Smooth muscle cell of the coronary artery (primary cell): ENCODE measurements around the gene KRTAP2-4. TPM values are rescaled to one million over a fixed set of nuclear protein-coding genes. Genes with fewer than 3 reads are reported as not detected.

Experiments
- total RNA-seq: library from RNA; depleted of rRNA; stranded (reverse); fragments of >200 nt; gene quantifications from 2 replicates; pipeline ENCODE4 v1.2.3, GENCODE V29; 2014; ENCODE audit warnings: low replicate concordance

Gene KRTAP2-4
- not detected in 2 replicates for total RNA-seq

GRCh38 chr17:41065829-41066624 lies at the start of gene KRTAP2-4:
Gene KRTAP2-4 (minus strand): TSS chr17:41065879. CDS start chr17:41065845, 34 bp downstream.

GRCh38 chr17:41105347-41105746 lies 39.7 kb upstream of the KRTAP2-4 start, which contains the start of gene KRTAP4-9:
Gene KRTAP4-9 (plus strand): TSS chr17:41105389. CDS start chr17:41105389, 0 bp downstream.

GRCh38 chr17:41101586-41102259 lies 36.0 kb upstream of the KRTAP2-4 start, which contains the start of gene KRTAP4-16:
Gene KRTAP4-16 (minus strand): TSS chr17:41102209. CDS start chr17:41102209, 0 bp downstream.

GRCh38 chr17:41098042-41098441 lies 32.4 kb upstream of the KRTAP2-4 start, which contains the start of gene KRTAP4-8:
Gene KRTAP4-8 (minus strand): TSS chr17:41098142. CDS start chr17:41098084, 58 bp downstream.

GRCh38 chr17:41084100-41084856 lies 18.6 kb upstream of the KRTAP2-4 start, which contains the start of gene KRTAP4-7:
Gene KRTAP4-7 (plus strand): TSS chr17:41084150. CDS start chr17:41084207, 57 bp downstream.

GRCh38 chr17:41060052-41060604 lies 5.6 kb downstream of the KRTAP2-4 start, which contains the start of gene KRTAP2-3:
Gene KRTAP2-3 (minus strand): TSS chr17:41060114. CDS start chr17:41060050, 64 bp downstream.

GRCh38 chr17:41055130-41055529 lies 10.5 kb downstream of the KRTAP2-4 start, which contains the start of gene KRTAP2-2:
Gene KRTAP2-2 (minus strand): TSS chr17:41055230. CDS start chr17:41055211, 19 bp downstream.

GRCh38 chr17:41046735-41047465 lies 18.8 kb downstream of the KRTAP2-4 start, which contains the start of gene KRTAP2-1:
Gene KRTAP2-1 (minus strand): TSS chr17:41047316. CDS start chr17:41047267, 49 bp downstream.

GRCh38 chr17:41040783-41041571 lies 24.7 kb downstream of the KRTAP2-4 start, which contains the start of gene KRTAP1-1:
Gene KRTAP1-1 (minus strand): TSS chr17:41041450. CDS start chr17:41041397, 53 bp downstream.

GRCh38 chr17:41034346-41034935 lies 31.2 kb downstream of the KRTAP2-4 start, which contains the start of gene KRTAP1-3:
Gene KRTAP1-3 (minus strand): TSS chr17:41034874. CDS start chr17:41034821, 53 bp downstream.

GRCh38 chr17:41029633-41030245 lies 35.9 kb downstream of the KRTAP2-4 start, which contains the start of gene KRTAP1-4:
Gene KRTAP1-4 (minus strand): TSS chr17:41030195. CDS start chr17:41030078, 117 bp downstream.

GRCh38 chr17:41026715-41027471 lies 38.8 kb downstream of the KRTAP2-4 start, which contains the start of gene KRTAP1-5:
Gene KRTAP1-5 (minus strand): TSS chr17:41027208. CDS start chr17:41027155, 53 bp downstream.

Other genes starting within 250 kb of the KRTAP2-4 start
- 1.6 and 4.7 TPM in 2 replicates for gene KRT10, start 243.3 kb downstream of the KRTAP2-4 start, total RNA-seq
- under 0.01 TPM in 1 of 2 replicates, not detected in the other for gene KRT12, start 198.7 kb downstream of the KRTAP2-4 start, total RNA-seq
- gene KRT20, start 180.6 kb downstream of the KRTAP2-4 start, total RNA-seq = not detected in 2 replicates
- gene KRT23, start 128.2 kb downstream of the KRTAP2-4 start, total RNA-seq = not detected in 2 replicates
- gene KRT39, start 98.9 kb downstream of the KRTAP2-4 start, total RNA-seq = 0.12 TPM in 1 of 2 replicates, not detected in the other
- gene KRT40, start 81.6 kb downstream of the KRTAP2-4 start, total RNA-seq = not detected in 2 replicates
- not detected in 2 replicates for gene KRTAP3-3, start 71.7 kb downstream of the KRTAP2-4 start, total RNA-seq
- gene KRTAP3-2, start 66.0 kb downstream of the KRTAP2-4 start, total RNA-seq = not detected in 2 replicates
- not detected in 2 replicates for gene KRTAP3-1, start 56.8 kb downstream of the KRTAP2-4 start, total RNA-seq
- gene KRTAP1-5, start 38.7 kb downstream of the KRTAP2-4 start, total RNA-seq = not detected in 2 replicates
- gene KRTAP1-4, start 35.7 kb downstream of the KRTAP2-4 start, total RNA-seq = not detected in 2 replicates
- not detected in 2 replicates for gene KRTAP1-3, start 31.0 kb downstream of the KRTAP2-4 start, total RNA-seq
- not detected in 2 replicates for gene KRTAP1-1, start 24.4 kb downstream of the KRTAP2-4 start, total RNA-seq
- gene KRTAP2-1, start 18.6 kb downstream of the KRTAP2-4 start, total RNA-seq = not detected in 2 replicates
- not detected in 2 replicates for gene KRTAP2-2, start 10.6 kb downstream of the KRTAP2-4 start, total RNA-seq
- not detected in 2 replicates for gene KRTAP2-3, start 5.8 kb downstream of the KRTAP2-4 start, total RNA-seq
- not detected in 2 replicates for gene KRTAP4-7, start 18.3 kb upstream of the KRTAP2-4 start, total RNA-seq
- not detected in 2 replicates for gene KRTAP4-8, start 32.3 kb upstream of the KRTAP2-4 start, total RNA-seq
- gene KRTAP4-16, start 36.3 kb upstream of the KRTAP2-4 start, total RNA-seq = not detected in 2 replicates
- gene KRTAP4-9, start 39.5 kb upstream of the KRTAP2-4 start, total RNA-seq = not detected in 2 replicates
- not detected in 2 replicates for gene KRTAP4-11, start 52.5 kb upstream of the KRTAP2-4 start, total RNA-seq
- not detected in 2 replicates for gene KRTAP4-12, start 58.3 kb upstream of the KRTAP2-4 start, total RNA-seq
- gene KRTAP4-6, start 74.7 kb upstream of the KRTAP2-4 start, total RNA-seq = not detected in 2 replicates
- not detected in 2 replicates for gene KRTAP4-5, start 83.9 kb upstream of the KRTAP2-4 start, total RNA-seq
- not detected in 2 replicates for gene KRTAP4-4, start 94.9 kb upstream of the KRTAP2-4 start, total RNA-seq
- gene KRTAP4-3, start 102.3 kb upstream of the KRTAP2-4 start, total RNA-seq = not detected in 2 replicates
- not detected in 2 replicates for gene KRTAP4-2, start 112.3 kb upstream of the KRTAP2-4 start, total RNA-seq
- gene KRTAP4-1, start 119.0 kb upstream of the KRTAP2-4 start, total RNA-seq = not detected in 2 replicates
- not detected in 2 replicates for gene KRTAP9-1, start 124.0 kb upstream of the KRTAP2-4 start, total RNA-seq
- gene KRTAP9-2, start 160.8 kb upstream of the KRTAP2-4 start, total RNA-seq = not detected in 2 replicates
- not detected in 2 replicates for gene KRTAP9-3, start 166.6 kb upstream of the KRTAP2-4 start, total RNA-seq
- gene KRTAP9-8, start 172.1 kb upstream of the KRTAP2-4 start, total RNA-seq = not detected in 2 replicates
- gene KRTAP9-4, start 183.8 kb upstream of the KRTAP2-4 start, total RNA-seq = not detected in 2 replicates
- gene KRTAP9-9, start 189.5 kb upstream of the KRTAP2-4 start, total RNA-seq = not detected in 2 replicates
- not detected in 2 replicates for gene KRTAP9-6, start 199.5 kb upstream of the KRTAP2-4 start, total RNA-seq
- gene KRTAP9-7, start 209.8 kb upstream of the KRTAP2-4 start, total RNA-seq = not detected in 2 replicates
- not detected in 2 replicates for gene KRTAP29-1, start 237.0 kb upstream of the KRTAP2-4 start, total RNA-seq
- not detected in 2 replicates for gene KRTAP16-1, start 243.4 kb upstream of the KRTAP2-4 start, total RNA-seq
- gene KRTAP17-1, start 249.8 kb upstream of the KRTAP2-4 start, total RNA-seq = not detected in 2 replicates